Amniotic epithelial cell (primary cell): ENCODE data around the gene ARHGEF16.

Experiments used
- DNase-seq: peaks from one replicate; pipeline ENCODE4 v3.0.0-alpha.2; 2010; ENCODE audit warnings: low read depth

Gene ARHGEF16

DNA sequence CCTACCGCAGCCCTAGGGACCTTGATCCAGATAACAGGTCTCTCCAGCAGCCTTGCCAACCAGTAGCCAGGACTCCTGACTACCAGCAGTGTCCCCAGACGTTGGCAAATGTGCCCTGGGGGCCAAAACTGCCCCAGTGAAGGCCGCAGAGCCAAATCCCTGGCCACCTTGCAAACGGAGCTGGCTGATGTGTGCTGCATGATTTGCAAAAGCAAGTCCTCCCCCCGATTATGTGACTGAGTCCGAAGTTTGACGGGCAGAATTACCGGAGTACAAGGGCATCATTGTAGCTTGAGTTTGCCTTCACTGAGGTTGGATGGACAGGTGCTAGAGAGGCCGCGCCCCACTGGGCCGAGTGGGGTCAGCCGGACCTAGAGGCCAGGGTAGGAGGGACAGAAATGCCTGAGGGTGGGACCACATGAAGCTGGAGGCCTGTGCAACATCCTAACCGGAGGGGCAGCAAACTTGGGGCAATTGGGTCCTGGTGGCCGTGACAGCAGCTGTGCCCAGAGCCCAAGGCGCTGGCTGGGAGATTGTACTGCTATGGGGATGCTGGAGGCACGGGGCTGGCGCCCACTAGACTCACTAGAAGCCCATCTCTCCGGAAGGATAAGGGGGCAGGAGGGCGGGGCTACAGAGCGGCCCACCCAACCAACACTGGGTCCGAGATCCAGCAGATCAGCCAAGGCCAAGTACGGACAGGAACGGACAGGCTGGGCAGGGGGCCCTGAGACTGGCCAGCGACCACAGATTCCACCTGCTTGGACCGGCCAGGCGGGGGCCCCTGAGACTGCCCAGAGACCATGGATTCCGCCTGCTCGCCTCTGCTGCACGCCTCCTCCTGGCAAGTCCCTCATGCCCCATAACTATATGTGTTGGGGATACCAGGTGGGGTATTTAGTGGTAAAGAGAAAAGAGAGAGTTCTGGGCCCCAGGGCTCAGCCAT, 2.8 kb downstream of the ARHGEF16 start:
- DNase-seq = no peak

DNA sequence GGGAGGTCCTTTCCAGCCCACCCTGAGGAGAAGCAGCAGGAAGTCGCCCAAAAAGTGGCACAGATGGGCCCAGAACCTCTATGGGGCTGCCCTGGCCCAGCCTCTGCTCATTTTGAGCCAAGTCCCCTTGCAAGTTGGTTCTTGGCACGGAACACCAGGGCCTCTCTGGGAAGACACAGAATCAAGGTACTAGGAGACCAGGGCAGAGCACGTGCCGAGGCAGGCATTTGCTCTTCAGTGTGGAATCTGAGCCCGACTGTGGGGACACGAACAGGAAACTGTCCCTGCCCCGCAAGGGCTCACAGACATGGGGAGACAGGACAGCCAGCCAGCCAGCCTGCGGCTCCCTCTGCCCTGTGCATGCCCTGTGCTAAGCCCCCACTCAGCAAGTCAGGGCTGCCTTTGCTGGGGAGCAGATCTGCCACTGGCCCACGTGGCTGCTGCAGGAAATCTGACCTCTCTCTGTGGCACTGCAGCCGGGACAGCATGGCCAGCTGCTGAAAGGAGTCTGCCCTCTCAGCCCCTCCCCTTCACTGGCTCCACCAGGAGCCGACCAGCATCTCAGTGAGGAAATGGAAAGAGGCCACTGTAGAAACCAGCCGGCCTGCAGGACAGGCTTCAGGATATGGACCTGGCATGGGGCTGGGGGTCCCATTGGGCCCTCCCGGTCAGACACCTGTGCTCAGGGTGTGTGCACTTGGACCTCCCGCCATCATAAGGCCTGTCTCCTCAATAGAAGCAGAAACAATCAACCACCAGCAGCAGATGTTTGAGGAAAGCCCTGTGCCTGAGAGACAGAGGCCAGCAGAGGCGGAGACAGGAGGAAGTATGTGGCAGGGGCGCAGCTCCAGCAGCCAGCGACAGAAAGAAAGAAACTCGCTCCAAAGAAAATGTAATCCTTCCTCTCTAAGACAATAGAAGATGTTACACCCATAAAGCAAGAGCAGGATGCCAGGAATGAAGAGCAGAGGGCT, 3.7 kb downstream of the ARHGEF16 start:
- no peak for DNase-seq

DNA sequence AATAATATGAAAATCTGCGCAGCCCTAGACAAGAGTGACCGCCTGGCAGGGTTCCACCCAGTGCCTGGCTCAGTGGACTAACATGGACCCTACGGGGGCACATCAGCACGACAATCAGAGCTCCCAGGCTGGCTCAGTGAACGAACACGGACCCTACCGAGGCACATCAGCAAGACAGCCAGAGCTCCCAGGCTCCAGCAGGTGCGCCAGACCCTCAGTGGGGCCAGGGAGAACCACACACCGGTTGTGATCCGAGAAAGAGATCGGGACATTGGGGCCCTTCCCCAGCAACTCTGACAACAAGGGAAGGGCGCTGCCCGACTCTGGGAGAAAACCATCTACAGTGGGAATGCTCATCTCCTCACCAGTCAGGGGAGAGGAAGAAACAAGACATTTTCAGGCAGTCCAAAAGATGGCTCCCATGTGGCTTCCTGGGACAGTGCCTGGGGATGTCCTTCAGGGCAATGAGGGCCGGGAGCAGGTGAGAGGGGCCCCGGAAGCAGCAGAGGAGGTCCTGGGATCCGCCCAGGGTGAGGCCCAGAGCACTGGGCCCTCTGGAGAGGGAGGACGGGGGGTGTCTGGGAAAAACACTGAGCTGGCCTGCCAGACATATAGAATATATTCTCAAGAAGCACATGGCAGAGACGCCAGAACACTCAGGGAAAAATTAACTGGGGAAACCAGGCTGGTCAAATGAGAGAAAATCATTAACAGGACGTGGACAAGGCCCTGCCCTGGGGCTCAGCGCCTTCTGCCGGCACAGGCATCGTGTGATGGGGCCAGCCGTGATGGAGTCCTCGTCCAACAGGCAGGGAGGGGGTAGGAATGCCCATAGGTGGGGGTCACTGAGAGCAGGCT, 4.8 kb downstream of the ARHGEF16 start:
- DNase-seq = no peak

DNA sequence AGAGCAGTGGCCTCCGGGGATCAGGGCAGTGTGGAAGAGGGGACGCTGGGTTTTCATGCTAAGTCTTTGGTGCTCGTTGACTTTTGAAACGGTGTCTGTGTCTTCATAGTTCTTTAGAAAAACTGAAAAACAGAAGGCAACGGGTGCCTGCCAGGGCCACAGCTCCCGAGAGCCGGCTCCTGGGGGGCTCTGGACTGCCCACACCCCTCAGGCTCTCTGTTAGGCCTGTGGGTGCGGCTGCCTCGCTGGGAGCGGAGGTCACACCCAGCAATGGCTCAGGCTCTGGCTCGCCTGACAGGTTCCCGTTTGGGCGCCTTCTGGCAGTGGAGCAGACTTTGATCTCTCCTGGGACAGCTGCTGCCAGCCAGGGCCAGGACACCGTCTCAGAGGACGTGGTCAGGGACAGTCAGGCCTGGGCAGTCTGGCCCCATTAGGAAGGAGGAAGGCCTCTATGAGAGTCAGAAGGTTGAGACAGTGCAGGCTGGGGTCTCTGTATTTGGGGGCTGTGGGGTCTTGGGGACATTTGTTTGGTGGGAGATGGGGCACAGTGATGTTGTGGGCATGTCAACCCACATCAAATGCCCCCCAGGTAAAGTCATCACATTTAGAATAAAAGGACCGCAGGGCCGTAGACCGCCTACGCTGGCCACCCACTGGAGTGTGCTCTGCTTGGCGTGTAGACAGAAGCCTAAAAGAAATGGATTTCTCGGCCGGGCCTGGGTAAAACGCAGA, 5.6 kb downstream of the ARHGEF16 start:
- DNase-seq = no peak

DNA sequence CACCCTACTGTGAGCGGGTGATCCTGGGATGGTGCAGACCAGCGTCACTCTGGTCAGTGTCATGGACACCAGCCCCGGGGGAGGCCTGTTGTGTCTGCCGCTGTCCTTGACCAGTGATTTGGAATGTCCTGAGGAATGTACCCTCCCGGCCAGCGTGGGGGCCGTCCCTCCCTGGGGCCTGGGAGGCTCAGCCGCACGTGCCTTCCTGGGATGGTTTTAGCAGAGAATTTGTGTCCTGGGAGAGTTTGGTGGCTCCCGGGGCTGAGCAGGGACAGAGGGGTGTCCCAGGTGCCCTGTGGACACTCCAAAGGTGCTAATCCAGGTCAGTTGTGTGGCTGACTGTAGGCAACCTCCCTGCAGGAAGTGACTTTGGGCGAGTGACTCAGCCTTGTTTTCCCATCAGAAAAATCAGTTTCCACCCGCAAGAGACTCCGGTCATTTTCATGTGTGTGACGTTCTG, 6.2 kb downstream of the ARHGEF16 start:
- no peak for DNase-seq

DNA sequence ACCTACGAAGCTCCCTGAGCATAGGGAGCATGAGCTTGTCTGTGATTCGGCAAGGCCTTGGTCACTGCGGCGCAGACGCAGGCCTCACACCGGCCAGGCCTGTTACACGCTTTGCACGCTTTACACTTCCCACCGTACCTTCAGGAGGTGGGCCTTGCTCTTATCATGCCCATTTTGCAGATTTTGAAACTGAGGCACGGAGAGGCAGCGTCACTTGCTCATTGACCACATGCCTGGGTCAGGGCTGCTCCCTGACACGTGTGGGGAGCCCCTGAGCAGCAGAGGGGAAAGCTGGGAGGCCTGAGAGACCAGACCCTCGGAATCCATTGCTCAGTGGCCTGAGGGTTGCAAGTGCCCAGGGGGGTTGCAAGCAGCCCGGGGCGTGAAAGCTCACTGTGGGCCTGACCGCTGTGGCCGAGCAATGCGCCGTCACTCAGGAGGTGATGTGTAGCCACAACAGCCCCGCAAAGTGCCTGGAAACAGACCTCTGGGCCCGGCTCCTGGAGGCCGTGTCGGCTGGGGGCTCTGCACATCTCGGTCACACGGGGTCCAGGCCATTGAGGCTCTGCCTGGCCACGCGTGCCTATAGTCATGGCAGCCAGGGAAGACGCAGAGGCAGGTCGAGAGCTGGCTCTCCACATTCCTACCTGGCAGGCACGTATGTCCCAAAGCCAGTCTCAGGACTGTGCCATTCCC, 6.9 kb downstream of the ARHGEF16 start:
- no peak for DNase-seq

DNA sequence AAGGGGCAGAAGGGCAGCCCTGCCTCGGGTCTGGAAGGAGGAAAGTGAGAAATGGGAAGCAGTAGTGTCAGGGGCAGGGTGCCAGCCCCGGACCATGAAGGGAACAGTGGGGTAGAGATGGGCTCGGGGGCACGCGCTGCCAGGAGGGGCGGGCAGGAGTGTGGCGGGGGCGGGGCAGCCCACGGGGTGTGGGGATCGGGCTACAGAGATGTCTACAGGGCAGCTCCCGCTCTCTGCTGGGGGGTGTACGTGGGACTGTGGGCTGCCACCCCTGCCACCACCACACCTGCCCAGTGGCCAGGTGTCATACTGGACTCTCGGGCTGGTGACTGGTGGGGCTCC, 7.4 kb downstream of the ARHGEF16 start:
- DNase-seq = no peak

DNA sequence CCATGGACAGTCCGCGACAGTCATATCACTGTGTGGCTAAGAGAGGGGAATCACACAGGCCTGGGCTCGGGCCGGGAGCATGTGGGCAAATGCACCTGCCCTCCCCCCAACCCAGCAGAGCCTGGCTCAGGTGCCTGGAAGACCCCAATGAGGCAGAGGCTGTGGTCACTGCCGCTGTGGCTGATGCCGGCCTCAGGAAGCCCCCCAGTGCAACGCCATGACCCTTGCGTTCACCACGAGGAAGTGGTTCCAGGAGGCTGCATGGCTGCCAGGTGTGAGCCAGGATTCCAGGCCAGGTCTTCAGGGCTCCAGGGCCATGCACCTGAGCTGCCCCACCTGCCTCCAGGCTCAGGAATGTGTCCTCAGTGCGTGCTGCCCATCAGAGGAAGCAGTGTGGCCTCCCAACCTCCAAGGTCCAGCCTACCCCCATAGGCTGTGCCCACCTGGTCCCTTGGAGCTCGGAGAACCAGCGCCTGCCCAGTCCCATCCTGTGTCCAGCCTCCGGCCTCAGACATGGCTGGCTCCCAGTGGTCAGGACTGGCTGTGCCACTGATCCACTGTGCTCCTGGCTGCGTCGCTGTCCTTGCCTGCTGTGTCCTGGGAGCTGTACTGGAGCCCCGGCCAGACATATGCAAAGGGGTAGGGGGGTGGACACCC, 8.0 kb downstream of the ARHGEF16 start:
- DNase-seq = no peak

DNA sequence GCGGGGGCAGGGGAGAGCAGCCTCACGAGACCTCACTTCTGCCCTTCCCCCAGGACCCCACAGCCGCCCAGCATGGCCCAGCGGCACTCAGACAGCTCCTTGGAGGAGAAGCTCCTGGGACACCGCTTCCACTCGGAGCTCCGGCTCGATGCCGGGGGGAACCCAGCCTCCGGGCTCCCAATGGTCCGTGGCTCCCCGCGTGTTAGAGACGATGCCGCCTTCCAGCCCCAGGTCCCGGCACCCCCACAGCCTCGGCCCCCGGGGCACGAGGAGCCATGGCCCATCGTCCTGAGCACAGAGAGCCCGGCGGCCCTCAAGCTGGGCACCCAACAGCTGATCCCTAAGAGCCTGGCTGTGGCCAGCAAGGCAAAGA, 8.5 kb downstream of the ARHGEF16 start:
- DNase-seq = no peak

DNA sequence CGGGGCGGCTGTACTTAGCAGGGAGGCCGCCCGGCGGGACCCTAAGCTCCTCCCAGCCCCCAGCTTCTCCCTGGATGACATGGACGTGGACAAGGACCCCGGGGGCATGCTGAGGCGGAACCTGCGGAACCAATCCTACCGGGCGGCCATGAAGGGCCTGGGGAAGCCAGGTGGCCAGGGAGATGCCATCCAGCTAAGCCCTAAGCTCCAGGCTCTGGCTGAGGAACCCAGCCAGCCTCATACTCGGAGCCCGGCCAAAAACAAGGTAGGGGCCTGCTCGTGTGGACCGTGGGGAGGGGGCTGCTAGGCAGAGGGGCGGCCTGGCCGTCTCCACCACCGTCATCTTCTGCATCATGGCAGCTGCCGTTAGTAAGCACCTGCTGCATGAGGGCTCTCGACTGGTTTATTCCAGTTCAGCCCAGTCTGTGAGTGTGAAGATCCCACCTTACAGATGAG, 9.0 kb downstream of the ARHGEF16 start:
- no peak for DNase-seq

DNA sequence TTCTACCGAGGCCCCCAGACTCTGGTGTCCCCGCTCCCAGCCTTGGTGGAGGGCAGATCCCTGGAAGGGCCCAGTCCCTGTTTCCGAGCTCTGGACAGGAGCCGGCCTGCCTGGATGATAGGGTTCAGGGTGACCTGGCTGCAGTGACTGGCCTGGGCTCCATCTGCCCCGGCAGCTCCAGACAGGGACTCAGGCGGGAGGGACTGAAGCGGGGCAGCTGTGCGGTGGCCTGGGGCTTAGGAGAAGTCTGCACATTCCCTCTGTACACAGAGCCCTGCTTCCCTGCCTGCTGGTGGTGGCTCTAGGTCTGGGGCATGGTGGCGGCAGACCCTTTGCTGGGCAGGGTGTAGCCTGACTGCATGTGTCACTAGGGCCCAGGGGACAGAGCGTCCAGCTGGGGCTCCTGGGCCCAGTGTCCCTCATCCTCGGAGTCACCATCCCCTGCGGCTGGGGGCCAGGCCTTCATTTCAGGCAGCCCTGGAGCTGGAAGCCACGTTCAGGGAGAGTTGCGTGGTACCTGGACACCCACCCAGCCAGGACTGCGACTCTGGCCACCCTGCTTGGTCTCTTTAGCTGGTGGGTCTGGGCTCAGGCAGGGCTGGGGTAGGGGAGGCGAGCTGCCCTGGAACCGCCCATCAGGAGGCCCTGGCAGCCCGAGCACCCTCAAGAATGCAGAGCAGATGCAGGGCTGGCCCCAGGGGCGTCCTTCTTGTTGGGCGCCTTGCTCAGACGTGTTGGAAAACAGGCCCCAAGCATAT, 9.6 kb downstream of the ARHGEF16 start:
- DNase-seq = no peak

DNA sequence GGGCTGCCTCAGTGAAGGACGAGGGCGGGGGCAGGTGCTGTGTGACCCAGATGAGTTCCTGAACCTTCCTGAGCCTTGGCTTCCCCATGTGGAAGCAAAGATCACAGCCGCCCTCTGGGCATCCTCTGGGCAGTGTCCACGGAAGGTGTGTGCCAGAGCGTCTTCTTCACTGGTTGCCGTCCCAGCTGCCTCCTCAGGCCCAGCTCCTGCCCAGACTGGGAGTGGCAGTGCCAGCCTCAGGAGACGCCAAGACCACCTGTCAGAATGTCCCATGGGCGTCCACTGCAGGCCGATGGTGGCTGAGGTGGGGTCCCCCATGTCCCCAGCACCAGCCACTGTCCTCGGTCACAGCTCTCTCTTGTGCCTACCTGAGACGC, 10.2 kb downstream of the ARHGEF16 start:
- DNase-seq = no peak

DNA sequence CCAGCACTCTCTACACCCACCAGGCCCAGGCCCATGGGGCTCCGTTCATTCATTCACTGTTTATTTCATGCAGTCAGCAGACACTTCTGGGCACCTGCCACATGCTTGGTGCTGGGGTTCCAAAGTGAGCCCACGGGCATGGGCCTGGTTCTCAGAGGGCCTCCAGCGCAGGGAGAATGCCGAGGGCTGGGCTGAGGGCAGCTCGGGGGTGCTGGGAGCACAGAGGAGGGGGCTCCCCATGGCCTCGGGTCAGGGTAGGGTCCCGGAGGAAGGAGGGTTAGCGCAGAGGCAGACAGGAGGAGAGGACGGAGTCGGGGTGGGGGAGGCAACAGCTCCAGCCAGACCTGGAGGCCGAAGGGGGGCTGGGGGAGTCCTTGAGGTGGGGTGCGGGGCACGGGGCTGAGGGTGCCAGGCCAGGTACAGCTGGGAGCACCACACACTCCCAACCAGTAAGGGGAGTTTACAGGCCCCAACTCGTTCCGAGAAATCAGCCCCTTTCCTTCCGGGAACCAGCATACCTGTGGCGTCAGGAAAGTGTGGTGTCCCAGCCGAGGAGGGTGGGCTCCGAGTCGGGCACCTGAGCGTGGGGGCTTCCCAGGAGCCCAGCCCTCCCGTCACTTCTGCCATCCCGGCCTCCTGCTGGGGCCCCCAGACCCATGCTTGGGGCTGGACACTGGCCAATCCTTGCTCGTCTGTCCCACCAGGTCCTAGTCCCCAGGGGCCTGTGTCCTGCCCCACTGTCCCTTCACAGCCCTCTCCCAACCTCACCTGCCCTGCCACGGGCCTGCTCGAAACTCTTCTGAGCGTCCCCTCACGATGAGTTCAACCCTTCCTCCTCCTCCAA, 10.8 kb downstream of the ARHGEF16 start:
- no peak for DNase-seq

DNA sequence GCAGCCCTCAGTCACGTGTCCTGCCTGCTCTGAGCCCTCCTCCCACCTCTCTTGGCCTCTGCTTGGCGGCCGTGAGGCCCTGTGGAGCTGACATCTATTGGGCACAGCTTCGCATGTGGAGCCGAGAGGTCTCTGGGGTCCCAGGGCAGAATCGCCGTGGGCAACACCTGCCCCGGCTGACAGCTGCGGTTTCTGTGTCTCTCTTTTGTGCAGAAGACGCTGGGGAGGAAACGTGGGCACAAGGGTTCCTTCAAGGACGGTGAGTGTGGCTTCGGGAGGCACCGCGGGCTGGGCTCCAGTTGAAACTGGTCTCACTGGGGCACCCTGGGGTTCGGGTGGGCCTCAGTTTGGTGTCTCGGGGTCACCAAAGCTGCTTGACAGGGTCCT, 11.5 kb downstream of the ARHGEF16 start:
- no peak for DNase-seq

DNA sequence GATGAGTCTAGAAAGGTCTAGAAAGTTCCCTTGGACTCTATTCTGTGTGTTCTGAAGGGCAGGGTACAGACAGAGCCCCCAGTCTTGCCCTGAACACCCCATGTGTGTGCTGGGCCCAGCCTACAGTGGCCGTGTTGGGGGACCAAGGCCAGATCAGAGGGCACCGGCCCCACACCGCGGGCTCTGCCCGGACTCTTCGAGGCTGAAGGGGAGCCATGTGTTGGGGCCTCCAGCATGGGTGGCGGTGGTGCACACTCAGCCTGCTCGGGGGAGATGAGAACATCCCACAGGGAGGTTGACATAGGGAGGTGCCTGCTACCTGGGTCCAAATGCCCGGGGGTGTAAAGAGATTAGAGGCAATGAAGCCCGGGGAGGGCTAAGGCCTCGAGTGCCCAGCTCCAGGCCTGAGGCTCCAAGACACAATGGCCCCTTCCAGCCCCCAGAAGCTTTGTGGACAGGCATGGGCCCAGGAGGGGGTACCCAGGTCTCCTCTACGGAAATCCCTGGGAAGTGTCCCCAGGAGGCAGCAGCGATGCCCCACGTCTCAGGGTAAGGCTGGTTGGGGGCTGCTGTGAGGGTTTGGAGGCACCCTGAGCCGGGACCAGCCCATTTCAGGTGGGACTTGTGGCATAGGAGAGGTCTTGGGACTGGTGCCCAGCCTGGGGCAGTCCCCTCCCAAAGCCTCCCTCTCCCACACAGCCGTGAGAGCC, 12.1 kb downstream of the ARHGEF16 start:
- DNase-seq = no peak

DNA sequence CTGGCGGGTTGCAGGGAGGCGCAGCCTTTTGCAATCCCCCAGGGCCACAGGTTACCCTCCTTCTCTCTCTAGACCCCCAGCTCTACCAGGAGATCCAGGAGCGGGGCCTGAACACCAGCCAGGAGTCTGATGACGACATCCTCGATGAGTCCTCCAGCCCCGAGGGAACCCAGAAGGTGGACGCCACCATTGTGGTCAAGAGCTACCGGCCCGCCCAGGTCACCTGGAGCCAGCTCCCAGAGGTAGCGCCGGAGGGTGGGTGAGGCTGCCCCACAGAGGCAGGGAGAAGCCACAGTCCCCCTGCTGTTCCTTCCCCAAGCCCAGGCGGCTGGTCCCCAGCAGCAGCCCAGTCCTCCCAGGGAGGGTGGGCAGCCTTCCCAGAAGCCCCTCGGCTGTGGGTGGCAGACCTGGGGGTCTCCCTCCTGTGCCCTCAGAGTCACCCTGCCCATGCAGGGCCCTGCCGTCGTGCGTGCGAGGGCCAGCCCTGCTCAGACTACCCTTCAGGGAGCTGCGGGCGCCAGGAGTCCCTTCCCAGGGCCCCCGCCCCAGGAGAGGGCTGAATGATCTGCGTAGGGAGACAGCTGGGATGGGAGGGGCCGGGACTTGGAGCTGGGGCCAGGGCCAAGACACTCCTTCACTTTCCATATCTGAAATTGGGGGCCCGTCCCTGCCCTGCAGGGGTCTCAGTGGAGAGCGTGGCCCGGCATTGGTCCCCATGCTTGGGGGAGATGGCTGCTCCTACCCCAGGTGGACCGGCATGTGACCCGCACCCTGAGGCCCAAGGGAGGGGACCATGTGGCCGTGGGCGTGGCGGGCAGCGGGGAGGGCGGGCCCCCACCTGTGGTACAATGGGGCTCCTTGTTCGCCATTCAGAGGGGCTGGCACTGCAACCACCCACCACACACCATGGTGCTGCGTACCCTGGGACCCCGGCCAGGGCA, 12.9 kb downstream of the ARHGEF16 start:
- no peak for DNase-seq
